Body of pancreas (tissue), 4 donors: Measurements from ENCODE around the gene DPYD. TPM values are rescaled to one million over a fixed set of nuclear protein-coding genes. Genes with fewer than 3 reads are reported as not detected.

ENCODE experiments used
- ATAC-seq: fragments of 150-250 bp; one replicate; pipeline ENCODE4 v1.9.1; 2016
- DNase-seq, 4 donors: peaks; one replicate each; pipeline ENCODE4 v3.0.0-alpha.2; 2019
- H3K27ac ChIP-seq, 4 donors: fragments of 200-600 bp; sonication (generic); 1 replicate in 3 of 4; 2 replicates in 1 of 4; pipeline versions ENCODE4 v1.5.1 to v1.6.1; 2016 to 2019; ENCODE audit warnings: mild to moderate bottlenecking in 1 of 4, mixed read lengths in 1 of 4, moderate library complexity in 1 of 4
- H3K27me3 ChIP-seq, 2 donors: fragments of 200-600 bp; sonication (generic); one replicate each; pipeline ENCODE4 v1.6.0; 2016; ENCODE audit warnings: mild to moderate bottlenecking in 1 of 2
- H3K36me3 ChIP-seq, 2 donors: fragments of 200-600 bp; sonication (generic); replicated peaks in 1 of 2; 2 replicates each; pipeline ENCODE4 v1.5.1; 2016; ENCODE audit warnings: low read depth in 2 of 2; ENCODE audit not compliant: insufficient read depth in 1 of 2
- H3K4me1 ChIP-seq: fragments of 200-600 bp; sonication (generic); one replicate; pipeline ENCODE4 v1.6.0; 2016
- H3K4me3 ChIP-seq, 2 donors: fragments of 200-600 bp; sonication (generic); 1 replicate in 1 of 2; 2 replicates in 1 of 2; pipeline ENCODE4 v1.5.1; 2016 to 2019
- H3K9me3 ChIP-seq, 3 donors: fragments of 200-600 bp; sonication (generic); 1 replicate in 2 of 3; 2 replicates in 1 of 3; pipeline ENCODE4 v1.5.1; 2016
- POLR2A ChIP-seq, 3 donors: fragments of 450-650 bp; IDR thresholded peaks; one replicate each; pipeline ENCODE4 v1.6.1; 2016; ENCODE audit warnings: antibody characterized with exemption in 3 of 3, mild to moderate bottlenecking in 2 of 3
- WGBS, 2 donors: methylation state at CpG; one replicate each; pipeline ENCODE4 v1.1.5; 2017; 5-methylcytosine and 5-hydroxymethylcytosine counted together
- intact Hi-C: fragments of 100-400 bp; cut with DNase I; formaldehyde crosslinking; loops from one replicate; pipeline ENCODE4 v1.15.1; 2023
- total RNA-seq, 2 donors: library from RNA; depleted of rRNA; stranded (reverse); fragments of >200 nt; gene quantifications; one replicate each; pipeline ENCODE4 v1.1.0, GENCODE V29; 2016
- TF ChIP-seq, protein P1 (sequence below), 7 experiments: fragments of 450-650 bp in 4 of 7; fragments of 200-600 bp in 3 of 7; sonication (generic) in 3 of 7; IDR thresholded peaks; one replicate each; pipeline ENCODE4 v1.5.1; 2016 to 2019; ENCODE audit warnings: antibody characterized with exemption in 7 of 7

The DPYD gene
- total RNA-seq, 2 donors from 2014 or later: 13.8 to 17.1 TPM

DNA sequence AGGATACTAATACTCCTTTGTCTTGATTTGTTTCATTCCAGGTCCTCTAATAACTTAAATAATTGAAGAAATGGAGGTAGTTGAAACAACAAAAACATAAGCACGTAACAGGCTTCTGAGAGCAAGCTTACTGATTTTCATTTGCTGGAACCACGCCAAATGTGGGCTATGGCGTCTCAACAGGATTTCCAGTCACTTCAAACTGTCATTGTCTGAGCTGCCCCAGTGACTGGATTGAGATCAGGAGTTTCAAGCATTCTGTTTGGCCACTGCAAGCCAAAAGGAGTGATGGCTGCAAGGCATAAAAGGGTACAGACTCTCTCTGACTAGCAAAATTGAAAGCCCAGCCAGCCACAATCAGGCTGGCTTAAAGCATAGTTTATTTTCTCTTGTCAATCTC, 289.9 kb downstream of the DPYD start:
- H3K27ac ChIP-seq: no peak overlapping the region
- TF ChIP-seq, protein P1, sequence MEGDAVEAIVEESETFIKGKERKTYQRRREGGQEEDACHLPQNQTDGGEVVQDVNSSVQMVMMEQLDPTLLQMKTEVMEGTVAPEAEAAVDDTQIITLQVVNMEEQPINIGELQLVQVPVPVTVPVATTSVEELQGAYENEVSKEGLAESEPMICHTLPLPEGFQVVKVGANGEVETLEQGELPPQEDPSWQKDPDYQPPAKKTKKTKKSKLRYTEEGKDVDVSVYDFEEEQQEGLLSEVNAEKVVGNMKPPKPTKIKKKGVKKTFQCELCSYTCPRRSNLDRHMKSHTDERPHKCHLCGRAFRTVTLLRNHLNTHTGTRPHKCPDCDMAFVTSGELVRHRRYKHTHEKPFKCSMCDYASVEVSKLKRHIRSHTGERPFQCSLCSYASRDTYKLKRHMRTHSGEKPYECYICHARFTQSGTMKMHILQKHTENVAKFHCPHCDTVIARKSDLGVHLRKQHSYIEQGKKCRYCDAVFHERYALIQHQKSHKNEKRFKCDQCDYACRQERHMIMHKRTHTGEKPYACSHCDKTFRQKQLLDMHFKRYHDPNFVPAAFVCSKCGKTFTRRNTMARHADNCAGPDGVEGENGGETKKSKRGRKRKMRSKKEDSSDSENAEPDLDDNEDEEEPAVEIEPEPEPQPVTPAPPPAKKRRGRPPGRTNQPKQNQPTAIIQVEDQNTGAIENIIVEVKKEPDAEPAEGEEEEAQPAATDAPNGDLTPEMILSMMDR (IDR thresholded peaks at IDR 0.05): no peak
- no peak for TF ChIP-seq POLR2A (IDR thresholded peaks at IDR 0.05)
- ATAC-seq: peak; percentile 18

DNA sequence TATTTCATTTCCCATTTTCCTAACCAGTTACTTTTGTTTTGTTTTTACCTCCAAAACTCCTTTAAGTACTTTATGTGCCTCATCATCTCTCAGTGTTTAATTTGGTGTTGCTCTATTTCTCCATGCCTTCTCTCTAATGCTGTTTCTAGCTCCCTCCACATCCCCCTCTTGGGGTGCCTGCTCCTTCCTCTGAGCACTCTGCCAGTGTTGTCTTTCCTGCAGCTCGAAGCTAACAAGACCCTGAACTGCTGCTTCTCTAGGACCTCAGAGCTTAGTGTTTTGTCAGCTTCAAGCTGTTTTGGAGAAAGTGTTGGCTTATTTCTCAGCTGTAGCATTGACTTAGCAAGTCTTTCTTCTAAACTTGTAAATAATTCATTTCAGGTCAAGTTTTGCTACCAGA, 290.6 kb downstream of the DPYD start:
- no peaks in the 10 kb centered on the region for H3K4me1 ChIP-seq
- TF ChIP-seq POLR2A (IDR thresholded peaks at IDR 0.05): no peak
- TF ChIP-seq, protein P1 (IDR thresholded peaks at IDR 0.05): no peak
- DNase-seq (no peak), ATAC-seq (no peak)
- H3K9me3 ChIP-seq: no peaks in the 10 kb centered on the region
- no peaks in the 10 kb centered on the region for H3K36me3 ChIP-seq
- no peak overlapping the region for H3K27ac ChIP-seq
- H3K27me3 ChIP-seq: no peaks in the 10 kb centered on the region
- 60 to 68% methylated on average over 1 of the region's 1 CpG for WGBS, 2 donors
- intact Hi-C loops: no loop called here
- no peak overlapping the region for H3K4me3 ChIP-seq

More for the DNA sequence above, 289.9 kb downstream of the DPYD start:
- WGBS, 2 donors: 68 to 73% methylated on average over 3 of the region's 3 CpGs
- no peaks in the 10 kb centered on the region for H3K27me3 ChIP-seq
- intact Hi-C loops: no loop called here
- H3K9me3 ChIP-seq: no peaks in the 10 kb centered on the region
- DNase-seq: peak in 1 of 4 donors; percentile 7
- no peak overlapping the region for H3K4me3 ChIP-seq
- H3K4me1 ChIP-seq: no peaks in the 10 kb centered on the region
- no peaks in the 10 kb centered on the region for H3K36me3 ChIP-seq

DNA sequence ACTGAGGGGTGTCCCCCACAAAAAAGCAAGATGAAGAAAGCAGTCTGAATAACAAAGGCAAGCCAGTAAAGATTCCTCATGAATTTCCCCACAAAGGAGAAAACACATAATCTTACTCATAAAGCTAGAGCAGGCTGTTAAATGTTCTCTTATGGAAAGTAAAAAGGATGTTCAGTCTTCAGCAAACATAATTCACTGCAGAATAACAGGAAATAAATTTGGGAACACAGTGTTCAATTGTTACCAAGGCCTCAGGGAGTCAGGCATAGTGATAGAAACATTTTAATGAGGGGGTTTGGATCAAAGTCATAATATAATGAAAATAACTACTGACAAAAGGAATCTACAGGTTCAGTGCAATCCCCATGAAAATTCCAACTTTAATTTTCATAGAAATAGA, 297.6 kb downstream of the DPYD start:
- no peak overlapping the region for H3K4me3 ChIP-seq
- DNase-seq (no peak), ATAC-seq (no peak)
- no peaks in the 10 kb centered on the region for H3K27me3 ChIP-seq
- no peaks in the 10 kb centered on the region for H3K36me3 ChIP-seq
- no peaks in the 10 kb centered on the region for H3K9me3 ChIP-seq
- H3K4me1 ChIP-seq: no peaks in the 10 kb centered on the region
- intact Hi-C loops: no loop called here
- TF ChIP-seq POLR2A (IDR thresholded peaks at IDR 0.05): no peak
- TF ChIP-seq, protein P1 (IDR thresholded peaks at IDR 0.05): no peak
- no peak overlapping the region for H3K27ac ChIP-seq

DNA sequence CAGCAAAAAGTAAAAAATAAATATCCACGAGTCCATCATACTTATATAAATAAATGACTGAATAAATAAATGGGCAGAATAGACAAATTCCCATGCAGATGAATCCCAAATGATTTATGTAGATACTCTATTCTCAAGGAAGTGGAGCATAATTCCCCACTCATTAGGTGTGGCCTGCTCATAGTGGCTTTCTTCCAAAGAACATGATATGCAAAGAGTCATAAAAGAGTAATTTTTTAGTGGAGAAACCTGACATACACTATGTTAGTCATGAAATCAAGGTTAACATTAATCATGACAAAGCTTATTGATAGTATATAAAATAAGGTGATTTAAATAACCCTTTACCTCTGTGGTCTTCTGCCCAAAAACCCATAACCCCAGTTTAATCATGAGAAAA, 298.9 kb downstream of the DPYD start:
- ATAC-seq (no peak), DNase-seq (no peak)
- no peaks in the 10 kb centered on the region for H3K9me3 ChIP-seq
- TF ChIP-seq, protein P1 (IDR thresholded peaks at IDR 0.05): no peak
- TF ChIP-seq POLR2A (IDR thresholded peaks at IDR 0.05): no peak
- no peak overlapping the region for H3K4me3 ChIP-seq
- H3K27me3 ChIP-seq: no peaks in the 10 kb centered on the region
- no peaks in the 10 kb centered on the region for H3K36me3 ChIP-seq
- no peak overlapping the region for H3K27ac ChIP-seq
- H3K4me1 ChIP-seq: no peaks in the 10 kb centered on the region
- intact Hi-C loops: no loop called here
- whole genome bisulfite sequencing, 2 donors: 65 to 75% methylated on average over 1 of the region's 1 CpG

DNA sequence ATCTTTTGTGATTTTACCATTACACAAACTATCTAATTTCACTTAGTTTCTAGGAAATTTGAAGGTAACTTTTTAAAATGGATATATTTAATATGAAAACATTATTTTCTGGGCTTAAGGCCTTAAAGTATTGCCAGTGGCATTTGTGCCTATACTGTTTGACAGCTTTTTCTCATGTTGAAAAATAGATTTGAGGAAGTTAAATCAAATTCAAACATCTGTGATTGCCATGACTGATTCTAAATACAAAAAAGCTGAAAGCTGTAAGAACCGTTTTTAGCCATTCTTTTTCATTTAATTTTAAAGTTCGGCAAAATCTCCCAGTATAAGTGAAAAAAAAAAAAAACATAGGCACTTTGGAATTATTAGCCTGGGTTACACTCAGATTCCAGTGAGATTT, 301.1 kb downstream of the DPYD start:
- ATAC-seq (no peak), DNase-seq (no peak)
- Histone ChIP-seq H3K27ac (no peak overlapping the region), H3K27me3 (no peaks in the 10 kb centered on the region), H3K9me3 (no peaks in the 10 kb centered on the region), H3K4me3 (no peak overlapping the region), H3K36me3 (no peaks in the 10 kb centered on the region), H3K4me1 (no peaks in the 10 kb centered on the region)
- 73 to 94% methylated on average over 2 of the region's 2 CpGs for WGBS, 2 donors
- intact Hi-C loops: no loop called here
- TF ChIP-seq, protein P1 (IDR thresholded peaks at IDR 0.05): no peak
- TF ChIP-seq POLR2A (IDR thresholded peaks at IDR 0.05): no peak
